Uterine smooth muscle cell (primary cell): ENCODE results near the gene DMKN. TPM values are rescaled to one million over a fixed set of nuclear protein-coding genes. Genes with fewer than 3 reads are reported as not detected.

ENCODE experiments used
- total RNA-seq: library from RNA; depleted of rRNA; stranded (reverse); fragments of >200 nt; gene quantifications from 2 replicates; pipeline ENCODE4 v1.2.3, GENCODE V29; 2014

Gene DMKN
- total RNA-seq, result 14.1 and 21.9 TPM in 2 replicates

GRCh38 chr19:35513628-35514281 is at the start of gene DMKN:
Gene DMKN (minus strand): TSS chr19:35513649. CDS start chr19:35513475, 174 bp downstream.

DNA sequence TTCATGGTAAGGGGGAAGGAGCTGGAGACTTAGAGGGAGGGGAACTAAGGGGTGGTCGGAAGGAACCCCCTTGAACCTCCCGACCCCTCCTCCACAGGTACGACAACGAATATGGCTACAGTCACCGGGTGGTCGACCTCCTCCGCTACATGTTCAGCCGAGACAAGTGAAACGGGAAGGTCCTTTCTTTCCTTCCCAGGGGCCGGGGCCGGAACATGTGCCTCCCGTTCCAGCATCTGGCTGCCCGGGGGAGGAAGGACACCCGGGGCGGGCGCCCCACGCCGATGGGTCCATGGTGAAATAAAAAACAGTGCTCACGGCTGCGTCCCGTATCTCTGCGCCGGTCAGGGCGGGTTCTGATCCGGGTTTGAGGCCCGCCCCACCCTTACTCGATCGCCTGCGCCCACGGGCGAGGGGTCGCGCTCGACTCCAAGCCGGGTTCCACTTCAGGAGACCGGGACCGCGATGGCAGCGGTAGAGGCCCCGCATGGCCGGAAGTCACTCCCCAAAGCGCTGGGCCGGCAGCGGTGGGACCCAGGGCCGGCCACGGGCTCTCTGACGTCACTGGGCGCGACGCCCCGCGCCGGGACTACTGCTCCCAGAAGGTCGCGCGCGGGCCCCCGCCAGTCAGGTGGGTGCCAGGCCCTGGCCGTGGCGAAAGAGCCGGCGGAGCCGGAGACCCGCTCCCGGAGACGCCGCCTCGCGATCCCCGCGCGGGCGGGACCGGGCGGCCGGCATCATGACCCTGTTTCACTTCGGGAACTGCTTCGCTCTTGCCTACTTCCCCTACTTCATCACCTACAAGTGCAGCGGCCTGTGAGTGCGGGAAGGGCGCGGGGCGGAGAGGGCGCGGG is 31.8 kb upstream of the DMKN start, which contains the start of gene TMEM147:
TSS of gene TMEM147 (plus strand) at position 626 of the 854 bp plus-strand sequence. CDS start at position 740, 114 bp downstream.

GRCh38 chr19:35533201-35533821 is 19.9 kb upstream of the DMKN start, which contains the start of gene GAPDHS:
Gene GAPDHS (plus strand): TSS chr19:35533456. CDS start chr19:35533528, 72 bp downstream.

GRCh38 chr19:35528218-35529038 is 15.0 kb upstream of the DMKN start, which contains the start of gene SBSN:
Gene SBSN (minus strand): TSS chr19:35528311. CDS start chr19:35528281, 30 bp downstream.

DNA sequence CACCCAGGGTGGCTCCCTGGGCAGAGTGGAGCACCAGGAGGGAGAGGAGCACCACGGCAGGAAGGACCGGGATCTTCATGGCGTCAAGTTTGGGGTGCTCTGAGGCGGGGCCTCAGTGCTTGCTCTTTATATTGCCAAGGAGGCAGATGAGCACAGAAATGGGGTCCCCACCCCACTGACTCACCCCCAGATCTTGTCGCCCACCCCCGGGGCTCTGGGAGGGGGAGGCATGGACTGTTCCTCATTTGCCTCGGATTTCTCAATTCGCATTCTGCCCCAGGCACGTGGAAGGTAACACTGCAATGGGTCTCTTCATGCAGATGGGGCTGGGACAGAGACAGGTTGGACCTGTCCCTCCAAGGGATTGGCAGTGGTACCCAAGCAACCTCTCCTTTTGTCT is 23.1 kb downstream of the DMKN start, which contains the start of gene KRTDAP:
TSS of gene KRTDAP (minus strand) at position 101 of the 400 bp plus-strand sequence. CDS start at position 79, 22 bp downstream.

DNA sequence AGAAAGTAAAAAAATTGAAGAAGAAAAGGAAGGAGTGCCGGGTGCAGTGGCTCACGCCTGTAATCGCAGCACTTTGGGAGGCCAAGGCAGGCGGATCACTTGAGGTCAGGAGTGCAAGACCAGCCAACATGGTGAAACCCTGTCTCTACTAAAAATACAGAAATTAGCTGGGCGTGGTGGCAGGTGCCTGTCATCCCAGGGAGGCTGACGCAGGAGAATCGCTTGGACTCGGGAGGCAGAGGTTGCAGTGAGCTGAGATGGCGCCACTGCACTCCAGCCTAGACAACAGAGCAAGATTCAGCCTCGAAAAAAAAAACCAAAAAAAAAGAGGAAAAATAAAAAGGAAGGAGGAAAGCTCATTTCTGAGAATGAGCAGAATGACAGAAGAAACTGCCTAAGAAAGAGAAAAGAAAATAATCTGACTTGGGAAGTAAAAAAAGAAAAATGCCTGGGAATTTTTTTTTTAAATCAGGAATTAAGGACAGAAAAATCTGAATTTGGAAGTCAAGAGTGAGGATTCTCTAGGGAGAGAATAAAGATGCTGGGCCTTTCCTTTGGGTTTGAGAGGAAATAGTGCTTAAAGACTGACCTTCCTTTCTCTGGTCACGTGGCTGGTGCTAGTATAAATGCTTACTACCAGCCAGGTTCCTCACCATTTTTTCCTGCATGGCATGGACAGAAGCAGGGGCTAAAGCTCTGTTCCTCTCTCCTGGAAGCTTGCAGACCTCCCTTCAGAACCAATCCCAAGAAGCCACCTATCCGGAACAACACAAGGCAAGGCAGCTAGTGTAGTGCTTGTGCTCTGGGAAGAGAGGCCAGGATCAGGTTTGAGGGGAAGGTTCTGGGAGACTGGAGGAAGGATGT is 65.6 kb downstream of the DMKN start, which contains the start of gene FFAR2:
TSS of gene FFAR2 (plus strand) at position 652 of the 864 bp plus-strand sequence. CDS start 1,458 bp downstream, outside the sequence.

Other genes starting within 250 kb of the DMKN start
- gene USF2, start 244.7 kb downstream of the DMKN start, total RNA-seq, result 50.4 and 62.1 TPM in 2 replicates
- gene HAMP, start 231.1 kb downstream of the DMKN start, total RNA-seq, result 0.22 TPM in 1 of 2 replicates, not detected in the other
- gene MAG, start 221.5 kb downstream of the DMKN start, total RNA-seq, result not detected in 2 replicates
- gene CD22, start 184.5 kb downstream of the DMKN start, total RNA-seq, result 0.25 and 0.55 TPM in 2 replicates
- not detected in 2 replicates for gene FFAR1, start 165.7 kb downstream of the DMKN start, total RNA-seq
- gene FFAR3, start 155.2 kb downstream of the DMKN start, total RNA-seq, result not detected in 2 replicates
- not detected in 2 replicates for gene GPR42, start 142.6 kb downstream of the DMKN start, total RNA-seq
- not detected in 2 replicates for gene FFAR2, start 65.4 kb downstream of the DMKN start, total RNA-seq
- not detected in 2 replicates for gene KRTDAP, start 23.2 kb downstream of the DMKN start, total RNA-seq
- gene SBSN, start 14.7 kb upstream of the DMKN start, total RNA-seq, result 1.7 and 4.5 TPM in 2 replicates
- not detected in 2 replicates for gene GAPDHS, start 19.8 kb upstream of the DMKN start, total RNA-seq
- 80.7 and 104 TPM in 2 replicates for gene TMEM147, start 32.0 kb upstream of the DMKN start, total RNA-seq
- not detected in 2 replicates for gene ATP4A, start 50.0 kb upstream of the DMKN start, total RNA-seq
- not detected in 2 replicates for gene PMIS2, start 72.5 kb upstream of the DMKN start, total RNA-seq
- 9.4 and 16.6 TPM in 2 replicates for gene HAUS5, start 99.1 kb upstream of the DMKN start, total RNA-seq
- 41.0 and 49.0 TPM in 2 replicates for gene RBM42, start 115.4 kb upstream of the DMKN start, total RNA-seq
- 0.11 and 0.50 TPM in 2 replicates for gene ETV2, start 128.1 kb upstream of the DMKN start, total RNA-seq
- gene COX6B1, start 134.7 kb upstream of the DMKN start, total RNA-seq, result 324 and 362 TPM in 2 replicates
- not detected in 2 replicates for gene UPK1A, start 152.9 kb upstream of the DMKN start, total RNA-seq
- gene ZBTB32, start 190.9 kb upstream of the DMKN start, total RNA-seq, result not detected in 2 replicates
- gene KMT2B, start 204.4 kb upstream of the DMKN start, total RNA-seq, result 7.5 TPM in 2 replicates
- gene IGFLR1, start 228.8 kb upstream of the DMKN start, total RNA-seq, result 0.62 and 0.66 TPM in 2 replicates
- gene U2AF1L4, start 231.8 kb upstream of the DMKN start, total RNA-seq, result 6.1 and 8.9 TPM in 2 replicates
- gene PSENEN, start 232.0 kb upstream of the DMKN start, total RNA-seq, result 8.6 and 12.1 TPM in 2 replicates
- gene LIN37, start 234.9 kb upstream of the DMKN start, total RNA-seq, result 12.2 and 16.5 TPM in 2 replicates
- gene HSPB6, start 243.4 kb upstream of the DMKN start, total RNA-seq, result 49.6 and 161 TPM in 2 replicates
- gene PROSER3, start 244.5 kb upstream of the DMKN start, total RNA-seq, result 6.1 and 7.9 TPM in 2 replicates